Type B pancreatic cell (in vitro differentiated cells): ENCODE results near the gene INHBC. TPM values are rescaled to one million over a fixed set of nuclear protein-coding genes. Genes with fewer than 3 reads are reported as not detected.

Experiments used
- DNase-seq: peaks from one replicate; pipeline ENCODE4 v3.0.0; 2021; ENCODE audit warnings: mixed read lengths; ENCODE audit not compliant: unreplicated experiment; ENCODE audit errors: extremely low spot score
- H3K27ac Mint-ChIP-seq: 2 replicates; pipeline ENCODE4 v1.8.0; 2021; ENCODE audit warnings: mild to moderate bottlenecking, mixed read lengths
- H3K27me3 Mint-ChIP-seq: 2 replicates; pipeline ENCODE4 v1.8.0; 2021; ENCODE audit warnings: mixed read lengths
- H3K36me3 Mint-ChIP-seq: 2 replicates; pipeline ENCODE4 v1.8.0; 2021; ENCODE audit warnings: mixed read lengths
- H3K4me1 Mint-ChIP-seq: one replicate; pipeline ENCODE4 v1.8.0; 2021; ENCODE audit warnings: mixed read lengths; ENCODE audit not compliant: unreplicated experiment
- H3K4me3 Mint-ChIP-seq: 2 replicates; pipeline ENCODE4 v1.8.0; 2021; ENCODE audit warnings: mild to moderate bottlenecking, mixed read lengths
- H3K9me3 Mint-ChIP-seq: 2 replicates; pipeline ENCODE4 v1.8.0; 2021; ENCODE audit warnings: mixed read lengths
- CTCF ChIP-seq: fragments of 200-600 bp; sonication (generic); conservative IDR thresholded peaks from 2 replicates; pipeline ENCODE4 v1.5.0; 2021; ENCODE audit warnings: antibody characterized with exemption, mild to moderate bottlenecking
- total RNA-seq: library from RNA; stranded (reverse); gene quantifications from 2 replicates; pipeline ENCODE4 v1.2.1, GENCODE V29; 2021; ENCODE audit warnings: low replicate concordance

The INHBC gene
- total RNA-seq, 1 donor from 2014 or later, result not detected

DNA sequence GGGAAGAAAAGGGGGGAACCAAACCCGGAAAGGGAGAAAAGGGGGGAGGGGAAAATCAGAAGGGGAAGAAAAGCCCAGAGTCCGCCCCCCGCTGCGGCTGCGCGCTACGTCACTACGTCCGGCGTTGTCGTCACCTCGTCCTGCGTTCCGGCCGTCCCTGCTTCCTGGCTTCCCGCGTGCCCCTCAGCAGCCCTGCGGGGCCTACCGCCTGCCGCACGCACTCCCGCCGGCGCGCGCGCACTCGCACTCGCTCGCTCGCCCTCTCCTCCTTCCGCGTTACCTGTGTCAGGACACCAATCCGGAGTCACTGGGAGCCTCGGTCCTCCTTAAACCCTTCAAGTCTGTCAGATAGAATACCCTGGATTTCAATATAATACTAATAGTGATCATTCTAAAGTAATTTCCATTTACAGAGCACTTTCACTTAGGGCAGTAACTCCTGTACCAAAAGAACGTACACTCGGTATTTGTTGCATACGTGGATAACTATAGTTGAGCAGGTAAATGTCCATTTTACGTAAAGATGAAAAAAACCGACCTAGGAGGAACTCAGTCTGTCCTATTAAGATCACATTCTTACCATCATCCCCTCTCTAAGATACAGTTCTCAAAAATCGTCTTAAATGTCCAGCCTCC lies 3.5 kb upstream of the INHBC start, which contains the start of gene R3HDM2:
Gene R3HDM2, minus strand, starts transcription at position 113 of the 636 bp plus-strand sequence. CDS start 120,615 bp downstream, outside the sequence.
- H3K36me3 Mint-ChIP-seq, result peaks cover 5% of the 10 kb centered on the region
- no peak for TF ChIP-seq CTCF
- peaks cover 24% of the 10 kb centered on the region for H3K4me1 Mint-ChIP-seq
- peak; percentile 96 for DNase-seq
- peak within 1 kb of the TSS; percentile 98 for H3K4me3 Mint-ChIP-seq
- peak within 1 kb of the TSS; percentile 99 for H3K27ac Mint-ChIP-seq
- no peaks in the 10 kb centered on the region for H3K27me3 Mint-ChIP-seq
- no peaks in the 10 kb centered on the region for H3K9me3 Mint-ChIP-seq

GRCh38 chr12:57431654-57432188 lies 2.9 kb upstream of the INHBC start:
- Mint-ChIP-seq H3K9me3 (no peaks in the 10 kb centered on the region), H3K27me3 (no peaks in the 10 kb centered on the region), H3K4me3 (peak overlapping the region; percentile 97), H3K4me1 (peaks cover 24% of the 10 kb centered on the region), H3K36me3 (peaks cover under 1% of the 10 kb centered on the region), H3K27ac (peak overlapping the region; percentile 99)
- no peak for TF ChIP-seq CTCF
- DNase-seq, result no peak

DNA sequence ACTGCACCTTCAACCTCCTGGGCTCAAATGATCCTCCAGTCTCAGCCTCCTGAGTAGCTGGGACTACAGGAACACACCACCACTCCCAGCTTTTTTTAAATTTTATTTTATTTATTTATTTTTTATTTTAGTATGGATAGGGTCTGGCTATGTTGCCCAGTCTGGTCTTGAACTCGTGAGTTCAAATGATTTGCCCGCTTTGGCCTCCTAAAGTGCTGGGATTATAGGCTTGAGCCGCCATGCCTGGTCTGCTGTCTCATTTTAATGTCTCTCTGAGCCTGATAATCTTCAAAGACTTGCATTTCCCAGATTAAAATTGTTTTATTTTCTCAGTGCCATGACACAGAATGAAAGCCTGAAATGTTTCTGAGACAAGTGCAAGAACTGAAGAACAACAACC lies 1.2 kb upstream of the INHBC start:
- H3K4me3 Mint-ChIP-seq, result no peak overlapping the region
- no peaks in the 10 kb centered on the region for H3K36me3 Mint-ChIP-seq
- H3K9me3 Mint-ChIP-seq, result no peaks in the 10 kb centered on the region
- DNase-seq, result no peak
- H3K27ac Mint-ChIP-seq, result no peak overlapping the region
- no peak for TF ChIP-seq CTCF
- H3K27me3 Mint-ChIP-seq, result no peaks in the 10 kb centered on the region
- H3K4me1 Mint-ChIP-seq, result peaks cover 24% of the 10 kb centered on the region

DNA sequence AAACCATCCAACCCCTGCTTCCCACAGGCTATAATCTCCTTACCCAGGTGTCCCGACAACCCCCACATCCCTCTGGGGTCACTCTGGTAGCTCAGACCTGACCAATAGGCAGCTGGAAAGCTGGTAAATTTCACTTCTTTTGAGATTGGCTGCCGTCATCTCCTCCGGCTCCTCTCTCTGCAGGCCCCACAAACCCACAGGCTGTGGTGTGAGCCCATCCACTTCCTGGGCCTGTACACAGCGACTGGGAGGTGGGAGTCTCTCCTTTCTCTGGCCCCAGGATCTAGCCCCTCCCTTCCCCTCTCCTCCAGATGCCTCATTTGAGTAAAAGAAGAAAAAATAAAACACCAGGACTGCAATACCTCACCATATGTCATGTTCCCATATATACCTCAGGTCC lies 709 bp downstream of the INHBC start:
- H3K27me3 Mint-ChIP-seq, result no peaks in the 10 kb centered on the region
- peaks cover 14% of the 10 kb centered on the region for H3K4me1 Mint-ChIP-seq
- no peaks in the 10 kb centered on the region for H3K9me3 Mint-ChIP-seq
- H3K27ac Mint-ChIP-seq, result no peak overlapping the region
- DNase-seq, result no peak
- H3K4me3 Mint-ChIP-seq, result no peak overlapping the region
- no peaks in the 10 kb centered on the region for H3K36me3 Mint-ChIP-seq
- no peak for TF ChIP-seq CTCF

DNA sequence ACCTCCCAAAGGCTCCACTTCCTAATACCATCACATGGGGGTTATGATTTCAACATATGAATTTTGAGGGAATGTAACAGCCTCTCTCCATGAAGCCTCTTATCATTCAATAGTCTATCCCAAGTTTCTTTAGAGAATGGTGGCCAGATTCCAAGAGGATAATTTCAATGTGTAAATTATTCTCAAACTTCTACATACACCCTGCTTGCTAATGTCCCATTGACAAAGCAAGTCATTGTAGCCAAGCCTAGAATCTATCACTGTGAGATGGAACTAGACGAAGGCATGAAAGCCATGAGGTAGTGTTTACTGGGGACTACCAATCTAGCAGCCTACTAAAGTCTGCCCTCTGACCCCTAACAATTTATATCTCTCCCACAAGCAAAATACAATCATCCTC lies 3.8 kb downstream of the INHBC start:
- Mint-ChIP-seq H3K36me3 (no peaks in the 10 kb centered on the region), H3K27me3 (no peaks in the 10 kb centered on the region), H3K4me1 (peaks cover 5% of the 10 kb centered on the region), H3K27ac (no peak overlapping the region), H3K4me3 (no peak overlapping the region), H3K9me3 (peaks cover 4% of the 10 kb centered on the region)
- DNase-seq, result no peak
- TF ChIP-seq CTCF, result no peak
